KOPT-K1 (cell line): ENCODE data around the gene HSPB1.
A peak's percentile ranks its signal among the peaks of the same experiment; 100 is the strongest.
"Not testable (repeated sequence)": the region's sequence is repeated elsewhere in the genome, so short reads cannot be mapped to it uniquely, and the experiment has no call there.

Experiments used
- H3K27ac ChIP-seq: fragments of 200-600 bp; sonication (generic); 2 replicates; pipeline ENCODE4 v1.5.1; 2016; ENCODE audit warnings: antibody characterized with exemption, mild to moderate bottlenecking, low read depth, low read length; ENCODE audit not compliant: poor library complexity, severe bottlenecking
- H3K36me3 ChIP-seq: fragments of 200-600 bp; sonication (generic); 2 replicates; pipeline ENCODE4 v1.5.1; 2017; ENCODE audit warnings: antibody characterized with exemption, mild to moderate bottlenecking, low read length, moderate library complexity; ENCODE audit not compliant: insufficient read depth
- H3K9me3 ChIP-seq: fragments of 200-600 bp; sonication (generic); 2 replicates; pipeline ENCODE4 v1.5.1; 2017; ENCODE audit warnings: antibody characterized with exemption, low read length, mild to moderate bottlenecking; ENCODE audit not compliant: insufficient read depth, poor library complexity, severe bottlenecking

Gene HSPB1

DNA sequence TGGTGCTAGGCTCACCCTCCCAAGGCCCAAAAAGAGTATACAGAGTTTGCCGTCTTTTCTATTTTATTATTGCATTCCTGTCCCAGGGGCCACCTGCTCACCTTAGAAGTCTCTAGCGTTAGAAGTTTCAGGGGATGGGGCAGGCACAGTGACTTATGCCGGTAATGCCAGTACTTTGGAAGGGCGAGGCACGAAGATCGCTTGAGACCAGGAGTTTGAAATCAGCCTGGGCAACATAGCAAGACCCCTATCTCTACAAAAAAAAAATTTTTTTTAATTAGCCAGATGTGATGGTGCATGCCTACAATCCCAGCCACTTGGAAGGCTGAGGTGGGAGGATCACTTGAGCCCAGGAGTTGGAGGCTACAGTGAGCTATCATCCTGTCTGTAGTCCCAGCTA, 30.3 kb upstream of the HSPB1 start:
- no peak overlapping the region for H3K27ac ChIP-seq
- no peaks in the 10 kb centered on the region for H3K9me3 ChIP-seq
- H3K36me3 ChIP-seq: no peaks in the 10 kb centered on the region

DNA sequence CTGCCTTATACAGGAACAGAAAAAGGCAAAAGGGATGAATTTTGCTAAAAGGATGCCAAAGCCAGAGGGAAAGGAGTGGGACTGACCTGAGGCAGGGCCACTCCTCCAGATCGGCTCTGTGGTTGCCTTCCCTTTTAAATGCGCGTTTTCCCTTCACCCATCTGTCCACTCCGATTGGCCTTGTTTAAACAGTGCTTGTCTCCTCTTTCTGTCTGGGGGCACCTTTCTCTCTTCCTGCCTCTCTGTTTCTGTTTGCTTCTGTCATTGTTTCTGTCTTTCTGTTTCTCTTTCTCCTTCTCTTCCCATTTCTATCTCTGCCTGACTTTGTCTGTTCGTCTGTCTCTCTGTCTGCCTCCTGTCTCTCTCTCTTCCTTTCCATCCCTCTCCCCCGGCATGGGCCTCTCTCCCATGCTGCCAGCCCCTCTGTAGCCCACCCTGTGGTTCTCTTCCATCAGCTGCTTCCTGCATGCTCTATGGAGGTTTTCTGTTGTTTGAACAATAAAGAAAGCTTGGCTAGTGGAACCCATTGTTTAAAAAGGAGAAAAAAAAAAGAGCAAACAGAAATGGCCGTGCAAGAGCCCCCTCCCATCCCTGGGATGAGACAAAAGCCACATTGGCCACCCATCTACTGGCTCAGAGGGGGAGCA, 29.5 kb upstream of the HSPB1 start:
- no peaks in the 10 kb centered on the region for H3K9me3 ChIP-seq
- no peaks in the 10 kb centered on the region for H3K36me3 ChIP-seq
- H3K27ac ChIP-seq: peak overlapping the region; percentile 4

GRCh38 chr7:76273503-76273902, 29.0 kb upstream of the HSPB1 start:
- Histone ChIP-seq H3K36me3 (no peaks in the 10 kb centered on the region), H3K9me3 (no peaks in the 10 kb centered on the region), H3K27ac (peak overlapping the region; percentile 4)

GRCh38 chr7:76278540-76278939, 23.9 kb upstream of the HSPB1 start:
- Histone ChIP-seq H3K9me3 (no peaks in the 10 kb centered on the region), H3K27ac (no peak overlapping the region), H3K36me3 (no peaks in the 10 kb centered on the region)

DNA sequence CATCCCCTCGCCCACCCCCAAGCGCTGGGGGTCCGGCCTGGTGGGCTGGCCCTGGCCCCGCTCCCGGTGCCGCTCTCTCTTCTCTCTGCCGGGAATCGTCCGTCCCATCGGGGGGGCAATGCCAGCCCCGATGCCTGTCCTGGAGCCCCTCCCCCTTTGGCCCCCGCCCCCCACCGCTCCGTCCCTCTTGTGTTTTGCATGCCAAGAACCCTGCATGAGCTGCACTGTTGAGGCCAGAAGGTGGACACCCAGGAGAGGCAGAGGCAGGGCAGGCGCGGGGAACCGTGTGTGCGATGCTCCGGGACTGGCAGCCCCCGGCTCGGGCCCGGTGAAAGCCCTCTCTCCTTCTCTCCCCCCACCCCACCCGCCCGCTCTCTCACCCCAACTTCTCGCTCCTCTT, 22.1 kb upstream of the HSPB1 start:
- no peaks in the 10 kb centered on the region for H3K36me3 ChIP-seq
- no peak overlapping the region for H3K27ac ChIP-seq

GRCh38 chr7:76281006-76281705, 21.3 kb upstream of the HSPB1 start:
- Histone ChIP-seq H3K9me3 (no peaks in the 10 kb centered on the region), H3K27ac (no peak overlapping the region), H3K36me3 (no peaks in the 10 kb centered on the region)

More for the DNA sequence above, 22.1 kb upstream of the HSPB1 start:
- H3K9me3 ChIP-seq: no peaks in the 10 kb centered on the region

DNA sequence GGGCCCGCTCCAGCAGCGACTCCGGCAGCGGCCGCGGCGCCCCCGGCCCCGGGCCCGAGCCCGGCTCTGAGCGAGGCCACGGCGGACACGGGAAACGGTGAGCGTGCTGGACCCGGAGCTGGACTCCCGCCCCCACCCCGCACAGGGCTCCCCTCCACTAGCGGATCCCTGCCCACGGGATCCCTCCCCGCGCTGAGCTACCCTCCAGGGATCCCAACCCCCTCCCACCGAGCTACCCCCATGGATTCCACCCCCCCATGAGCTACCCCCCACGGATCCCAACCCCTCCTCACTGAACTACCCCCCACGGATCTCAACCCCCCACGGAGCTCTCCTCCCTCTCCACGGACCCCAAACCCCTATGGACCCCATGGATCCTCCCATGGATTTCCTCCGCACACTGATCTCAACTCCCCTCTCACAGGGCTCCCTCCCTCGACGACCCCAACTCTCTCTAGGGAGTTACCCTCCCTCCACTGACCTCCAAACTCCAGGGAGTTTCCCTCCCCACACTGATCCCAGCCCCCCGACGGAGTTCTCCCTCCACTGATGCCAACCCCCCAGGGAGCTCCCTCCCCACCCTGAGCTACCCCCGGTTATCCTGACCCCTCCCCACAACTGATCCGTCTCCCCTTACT, 20.6 kb upstream of the HSPB1 start:
- Histone ChIP-seq H3K27ac (no peak overlapping the region), H3K9me3 (no peaks in the 10 kb centered on the region), H3K36me3 (no peaks in the 10 kb centered on the region)

GRCh38 chr7:76282344-76283253, 19.9 kb upstream of the HSPB1 start:
- H3K9me3 ChIP-seq: no peaks in the 10 kb centered on the region
- no peak overlapping the region for H3K27ac ChIP-seq
- H3K36me3 ChIP-seq: no peaks in the 10 kb centered on the region

GRCh38 chr7:76283254-76284159, 19.0 kb upstream of the HSPB1 start:
- Histone ChIP-seq H3K9me3 (no peaks in the 10 kb centered on the region), H3K36me3 (no peaks in the 10 kb centered on the region), H3K27ac (no peak overlapping the region)

DNA sequence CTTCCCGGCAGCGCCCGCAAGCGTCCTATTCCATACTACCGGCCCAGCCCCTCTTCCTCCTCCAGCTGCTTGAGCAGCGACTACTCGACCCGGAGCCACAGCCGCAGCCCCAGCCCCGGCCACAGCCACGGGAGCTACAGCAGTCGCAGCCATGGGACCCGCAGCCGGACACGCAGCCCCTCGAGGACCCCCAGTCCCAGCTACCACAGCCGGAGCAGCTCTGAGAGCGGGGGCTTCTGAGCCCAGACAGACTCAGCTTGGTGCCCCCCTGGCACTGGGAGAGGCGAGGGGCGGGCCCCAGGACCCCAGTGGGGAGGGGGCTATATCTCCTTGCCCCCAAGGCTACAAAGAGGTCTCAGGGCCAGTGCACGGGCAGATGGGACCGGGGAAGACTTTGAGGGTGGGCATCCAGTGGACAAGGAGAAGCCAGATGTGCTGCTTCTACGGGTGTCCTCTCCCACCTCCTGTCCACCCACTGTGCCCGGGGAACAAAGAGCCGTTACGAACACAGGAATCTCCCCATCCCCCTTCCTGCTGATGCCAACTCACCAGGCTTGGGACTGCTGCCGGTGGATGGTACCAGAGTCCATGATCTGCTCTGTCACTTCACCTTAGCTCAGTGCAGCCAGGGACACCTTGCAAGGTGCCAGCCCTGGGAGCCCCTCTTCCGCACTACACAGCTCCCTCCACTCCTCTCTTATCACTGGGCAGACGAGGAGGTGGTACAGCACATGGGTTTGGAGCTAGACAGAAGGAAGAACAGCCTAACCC, 16.7 kb upstream of the HSPB1 start:
- Histone ChIP-seq H3K36me3 (no peaks in the 10 kb centered on the region), H3K9me3 (no peaks in the 10 kb centered on the region), H3K27ac (no peak overlapping the region)

DNA sequence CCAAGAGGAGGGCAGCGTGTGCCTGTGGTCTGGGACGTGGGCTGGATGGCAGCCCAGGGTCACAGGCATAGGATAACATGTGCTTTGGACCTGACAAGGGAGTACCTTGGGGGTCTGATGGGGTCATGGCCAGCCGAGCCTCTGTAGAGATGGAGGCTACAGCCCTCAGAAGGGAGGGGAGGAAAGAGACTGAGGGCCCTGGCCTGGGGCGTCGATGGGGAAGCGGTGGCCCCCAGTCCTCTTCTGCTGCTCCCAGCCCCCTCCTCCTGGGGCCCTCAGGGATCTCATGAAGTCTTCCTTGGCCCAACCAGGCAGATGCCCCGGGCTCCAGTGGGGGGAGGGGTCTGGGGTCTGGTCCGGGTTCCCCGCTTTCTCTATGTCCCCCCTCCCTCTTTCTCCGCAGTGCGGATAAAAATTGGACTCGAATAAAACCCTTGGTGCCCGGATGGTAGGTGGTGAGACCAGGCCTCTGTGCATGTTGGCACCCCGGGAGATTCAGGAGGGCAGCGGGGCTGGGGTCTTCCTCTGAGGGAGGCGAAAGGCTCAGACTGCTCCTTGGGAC, 15.6 kb upstream of the HSPB1 start:
- Histone ChIP-seq H3K9me3 (no peaks in the 10 kb centered on the region), H3K27ac (no peak overlapping the region), H3K36me3 (no peaks in the 10 kb centered on the region)

DNA sequence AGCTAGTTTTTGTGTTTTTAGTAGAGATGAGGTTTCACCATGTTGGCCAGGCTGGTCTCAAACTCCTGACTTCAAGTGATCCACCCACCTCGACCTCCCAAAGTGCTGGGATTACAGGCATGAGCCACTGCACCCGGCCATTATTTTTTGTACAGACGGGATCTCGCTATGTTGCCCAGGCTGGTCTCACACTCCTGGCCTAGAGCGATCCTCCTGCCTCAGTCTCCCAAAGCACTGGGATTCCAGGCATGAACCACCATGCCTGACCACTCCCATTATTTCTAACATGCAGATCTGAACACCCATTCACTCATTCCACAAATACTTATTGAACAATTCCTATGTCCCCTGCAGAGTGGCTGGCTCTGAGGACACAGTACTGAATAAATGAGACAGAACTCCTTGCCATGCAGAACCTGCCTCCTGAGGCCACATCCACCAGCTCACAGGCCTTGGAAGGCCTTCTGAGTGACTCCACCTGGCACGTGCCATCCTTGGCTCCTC, 11.6 kb upstream of the HSPB1 start:
- not testable (repeated sequence) for H3K9me3 ChIP-seq, H3K27ac ChIP-seq, H3K36me3 ChIP-seq
